Measurements from ENCODE around the gene RNASE8.

DNA sequence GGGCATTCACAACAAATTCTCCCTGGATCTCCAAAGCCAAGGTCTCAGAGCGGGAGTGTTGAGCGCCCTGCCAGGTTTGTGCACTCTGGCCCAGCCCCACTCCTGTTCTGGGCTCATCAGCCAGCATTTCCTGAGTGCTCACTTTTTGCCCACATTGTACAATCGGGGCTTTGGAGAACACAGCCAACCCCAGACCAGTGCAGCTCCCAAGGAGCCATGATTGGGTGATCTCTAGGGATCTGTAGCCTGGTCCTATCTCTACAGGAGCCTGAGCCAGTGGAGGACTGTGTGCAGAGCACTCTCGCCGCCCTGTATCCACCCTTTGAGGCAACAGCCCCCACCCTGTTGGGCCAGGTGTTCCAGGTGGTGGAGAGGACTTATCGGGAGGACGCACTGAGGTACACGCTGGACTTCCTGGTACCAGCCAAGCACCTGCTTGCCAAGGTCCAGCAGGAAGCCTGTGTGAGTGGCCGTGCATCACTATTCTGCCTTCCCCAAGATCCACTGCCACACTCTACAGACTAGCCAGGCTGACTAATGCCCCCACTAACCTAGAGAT is 15.2 kb downstream of the RNASE8 start:
- TF ChIP-seq, protein P1, sequence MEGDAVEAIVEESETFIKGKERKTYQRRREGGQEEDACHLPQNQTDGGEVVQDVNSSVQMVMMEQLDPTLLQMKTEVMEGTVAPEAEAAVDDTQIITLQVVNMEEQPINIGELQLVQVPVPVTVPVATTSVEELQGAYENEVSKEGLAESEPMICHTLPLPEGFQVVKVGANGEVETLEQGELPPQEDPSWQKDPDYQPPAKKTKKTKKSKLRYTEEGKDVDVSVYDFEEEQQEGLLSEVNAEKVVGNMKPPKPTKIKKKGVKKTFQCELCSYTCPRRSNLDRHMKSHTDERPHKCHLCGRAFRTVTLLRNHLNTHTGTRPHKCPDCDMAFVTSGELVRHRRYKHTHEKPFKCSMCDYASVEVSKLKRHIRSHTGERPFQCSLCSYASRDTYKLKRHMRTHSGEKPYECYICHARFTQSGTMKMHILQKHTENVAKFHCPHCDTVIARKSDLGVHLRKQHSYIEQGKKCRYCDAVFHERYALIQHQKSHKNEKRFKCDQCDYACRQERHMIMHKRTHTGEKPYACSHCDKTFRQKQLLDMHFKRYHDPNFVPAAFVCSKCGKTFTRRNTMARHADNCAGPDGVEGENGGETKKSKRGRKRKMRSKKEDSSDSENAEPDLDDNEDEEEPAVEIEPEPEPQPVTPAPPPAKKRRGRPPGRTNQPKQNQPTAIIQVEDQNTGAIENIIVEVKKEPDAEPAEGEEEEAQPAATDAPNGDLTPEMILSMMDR (conservative IDR thresholded peaks at IDR 0.05): no peak
- TF ChIP-seq ZFX (IDR thresholded peaks at IDR 0.05): no peak

Data from C4-2B (cell line).